Heart left ventricle (tissue), 16 donors: ENCODE data around the gene PHOX2B. TPM values are rescaled to one million over a fixed set of nuclear protein-coding genes. Genes with fewer than 3 reads are reported as not detected.

Experiments
- ATAC-seq, 4 donors: fragments of 200-7000 bp; cut with Tn5 transposase; one replicate each; pipeline ENCODE4 v1.9.1; 2020 to 2022; ENCODE audit warnings: moderate library complexity in 4 of 4, mild to moderate bottlenecking in 3 of 4, moderate number of reproducible peaks in 1 of 4
- DNase-seq, 5 donors: peaks; one replicate each; pipeline ENCODE4 v3.0.0-alpha.2; 2020
- H3K27ac ChIP-seq, 12 donors: fragments of 200-600 bp; sonication (generic) in 4 of 12; one replicate each; pipeline versions ENCODE4 v1.5.0 to v1.8.0; 2016 to 2022; ENCODE audit warnings: mild to moderate bottlenecking in 2 of 12
- H3K27me3 ChIP-seq, 9 donors: fragments of 200-600 bp; sonication (generic) in 2 of 9; one replicate each; pipeline versions ENCODE4 v1.5.1 to v1.8.0; 2016 to 2022; ENCODE audit warnings: mild to moderate bottlenecking in 3 of 9
- H3K36me3 ChIP-seq, 9 donors: fragments of 200-600 bp; sonication (generic) in 2 of 9; one replicate each; pipeline versions ENCODE4 v1.5.0 to v1.8.0; 2018 to 2022; ENCODE audit warnings: mild to moderate bottlenecking in 2 of 9
- H3K4me1 ChIP-seq, 12 donors: fragments of 200-600 bp; sonication (generic) in 4 of 12; one replicate each; pipeline versions ENCODE4 v1.5.0 to v1.8.0; 2016 to 2022; ENCODE audit warnings: mild to moderate bottlenecking in 3 of 12
- H3K4me3 ChIP-seq, 12 donors: fragments of 200-600 bp; sonication (generic) in 4 of 12; one replicate each; pipeline versions ENCODE4 v1.5.0 to v1.8.0; 2017 to 2022; ENCODE audit warnings: mild to moderate bottlenecking in 9 of 12, moderate library complexity in 4 of 12
- H3K9me3 ChIP-seq, 12 donors: fragments of 200-600 bp; sonication (generic) in 4 of 12; one replicate each; pipeline versions ENCODE4 v1.5.0 to v1.8.0; 2016 to 2022; ENCODE audit warnings: mild to moderate bottlenecking in 1 of 12
- CTCF ChIP-seq, 12 donors: fragments of 200-600 bp; sonication (generic) in 4 of 12; IDR thresholded peaks; one replicate each; pipeline versions ENCODE4 v1.5.0 to v1.8.0; 2018 to 2022; ENCODE audit warnings: antibody characterized with exemption in 12 of 12, mild to moderate bottlenecking in 5 of 12
- POLR2A ChIP-seq, 2 donors: fragments of 450-650 bp; IDR thresholded peaks; one replicate each; pipeline ENCODE4 v1.6.1; 2017; ENCODE audit warnings: antibody characterized with exemption in 2 of 2, mild to moderate bottlenecking in 2 of 2, moderate library complexity in 2 of 2
- WGBS, 4 donors: extraction: QIAGEN DNeasy Blood & Tissue Kit in 2 of 4; methylation state at CpG; one replicate each; pipeline versions ENCODE4 v1.1.5 to v1.1.7; 2013 to 2018; 5-methylcytosine and 5-hydroxymethylcytosine counted together
- intact Hi-C, 10 donors: fragments of 100-400 bp; cut with DNase I; formaldehyde crosslinking; loops; one replicate each; pipeline versions ENCODE4 v1.11.1 to v1.14.2; 2022
- polyA plus RNA-seq, 2 donors: library from polyadenylated mRNA; stranded (reverse); fragments of 200-250 nt; gene quantifications; one replicate each; pipeline ENCODE4 v1.2.3, GENCODE V29; 2013
- total RNA-seq, 9 donors: library from RNA; depleted of rRNA in 2 of 9; stranded (reverse); fragments of >200 nt in 2 of 9; fragmentation: NEBNext Ultra II Directional in 3 of 9; extraction: Animal tissue kit (Norgen Biotek cat#: 25700) in 3 of 9; gene quantifications; one replicate each; pipeline versions ENCODE4 v1.1.0 to v1.2.4, GENCODE V29; 2016 to 2023
- donor health status: ischemic (EF 13 %, LVEDD 7.1; RV severe dilation, severe dysfunction).
- donor health status: healthy with polysubstance abuse.
- donor health status: DM: no; HTN: yes; CAD: no.
- donor health status: DM: no; HTN: no; CAD: no.
- donor health status: ischemic (EF 25% LVEDD 6.9; RV normal size, moderate dysfunction).
- donor health status: ischemic (EF 25% LVEDD 5.7; RV mildly dilated, moderate dysfunction).
- donor health status: healthy.
- donor health status: DM: yes; HTN: yes; CAD: no.
- donor health status: ischemic (EF 35%, LVEDD 5.7; RV mildly dilated, moderate dysfunction).
- donor health status: nonischemic (EF 11% LVEDD 7.7; RV severe dilation, severe dysfunction).
- donor health status: DM: yes; HTN: yes; CAD: no.
- donor health status: PGD.
- donor health status: ischemic (EF 29% LVEDD 5.4; RV normal size, mild dysfunction).
- donor health status: nonischemic (EF 23%, LVEDD 6.1; RV moderate dilation, normal function).

The PHOX2B gene
- total and polyA plus RNA-seq, 11 donors: not detected

- TF ChIP-seq POLR2A (IDR thresholded peaks at IDR 0.05): no peak
- peak in 2 of 12 donors; percentile 4 to 18 for TF ChIP-seq CTCF (IDR thresholded peaks at IDR 0.05)
- 0 to 8% (median 1%) methylated on average over 1 of the region's 1 CpG for WGBS, 4 donors
- Histone ChIP-seq H3K27me3 (peaks cover 0 to 53% (median 7%) of the 10 kb centered on the region in 9 donors), H3K36me3 (no peaks in the 10 kb centered on the region), H3K9me3 (peaks cover 0 to 18% (median 5%) of the 10 kb centered on the region in 12 donors), H3K27ac (no peak overlapping the region), H3K4me1 (no peaks in the 10 kb centered on the region), H3K4me3 (no peak overlapping the region)
- no peak for ATAC-seq
- no peak for DNase-seq
- intact Hi-C loops: no loop called here
Observed at GRCh38 chr4:41725254-41725653, 23.3 kb downstream of the PHOX2B start.

GRCh38 chr4:41723286-41723685, 25.2 kb downstream of the PHOX2B start:
- no peak for DNase-seq
- WGBS, 4 donors: 63 to 77% (median 67%) methylated on average over 3 of the region's 3 CpGs
- TF ChIP-seq CTCF (IDR thresholded peaks at IDR 0.05) (no peak), POLR2A (IDR thresholded peaks at IDR 0.05) (no peak)
- H3K4me1 ChIP-seq: no peaks in the 10 kb centered on the region
- ATAC-seq: no peak
- no peaks in the 10 kb centered on the region for H3K36me3 ChIP-seq
- peaks cover 0 to 54% (median 7%) of the 10 kb centered on the region in 9 donors for H3K27me3 ChIP-seq
- peaks cover 0 to 18% (median 5%) of the 10 kb centered on the region in 12 donors for H3K9me3 ChIP-seq
- intact Hi-C loops: no loop called here
- H3K27ac ChIP-seq: no peak overlapping the region
- H3K4me3 ChIP-seq: no peak overlapping the region

- H3K4me1 ChIP-seq: no peaks in the 10 kb centered on the region
- intact Hi-C loops: no loop called here
- H3K27ac ChIP-seq: no peak overlapping the region
- H3K36me3 ChIP-seq: no peaks in the 10 kb centered on the region
- DNase-seq: no peak
- peaks cover 0 to 18% (median 5%) of the 10 kb centered on the region in 12 donors for H3K9me3 ChIP-seq
- no peak overlapping the region for H3K4me3 ChIP-seq
- WGBS, 4 donors: 91 to 99% (median 94%) methylated on average over 1 of the region's 1 CpG
- ATAC-seq: no peak
- H3K27me3 ChIP-seq: peaks cover 0 to 52% (median 7%) of the 10 kb centered on the region in 9 donors
- TF ChIP-seq POLR2A (IDR thresholded peaks at IDR 0.05): no peak
- TF ChIP-seq CTCF (IDR thresholded peaks at IDR 0.05): no peak
Observed at GRCh38 chr4:41722181-41722580, 26.3 kb downstream of the PHOX2B start.

GRCh38 chr4:41719417-41719816, 29.1 kb downstream of the PHOX2B start:
- ATAC-seq (no peak), DNase-seq (no peak)
- Histone ChIP-seq H3K9me3 (no peaks in the 10 kb centered on the region), H3K36me3 (no peaks in the 10 kb centered on the region), H3K4me3 (no peak overlapping the region), H3K4me1 (no peaks in the 10 kb centered on the region), H3K27me3 (peaks cover 0 to 48% (median 8%) of the 10 kb centered on the region in 9 donors), H3K27ac (no peak overlapping the region)
- 77 to 84% (median 80%) methylated on average over 2 of the region's 2 CpGs for WGBS, 4 donors
- TF ChIP-seq CTCF (IDR thresholded peaks at IDR 0.05) (no peak), POLR2A (IDR thresholded peaks at IDR 0.05) (no peak)
- intact Hi-C loops: no loop called here
